HG02623 (cell line): ENCODE data around the gene FAM217B.
"Not testable (repeated sequence)": the region's sequence is repeated elsewhere in the genome, so short reads cannot be mapped to it uniquely, and the experiment has no call there.

Source experiments
- ATAC-seq: cut with Tn5 transposase; IDR thresholded peaks from one replicate; pipeline ENCODE4 v1.9.1; 2021; ENCODE audit warnings: moderate library complexity; ENCODE audit not compliant: unreplicated experiment

Gene FAM217B

GRCh38 chr20:59938221-59938620, 2.0 kb upstream of the FAM217B start:
- no peak for ATAC-seq

GRCh38 chr20:59938696-59939051, 1.5 kb upstream of the FAM217B start:
- no peak for ATAC-seq

- peak; percentile 15 for ATAC-seq
These were observed 924 bp upstream of the FAM217B start for GRCh38 chr20:59939052-59939878.

- peak; percentile 23 for ATAC-seq
These were observed 385 bp upstream of the FAM217B start for GRCh38 chr20:59939879-59940128.

GRCh38 chr20:59940956-59941294, 736 bp downstream of the FAM217B start:
- ATAC-seq, result no peak

- no peak for ATAC-seq
These were observed 2.1 kb downstream of the FAM217B start for GRCh38 chr20:59942245-59942644.

- ATAC-seq, result no peak
These were observed 4.5 kb downstream of the FAM217B start for GRCh38 chr20:59944726-59945125.

- ATAC-seq, result no peak
These were observed 5.0 kb downstream of the FAM217B start for GRCh38 chr20:59945175-59945574.

GRCh38 chr20:59945731-59946130, 5.5 kb downstream of the FAM217B start:
- ATAC-seq, result no peak

- no peak for ATAC-seq
These were observed 7.2 kb downstream of the FAM217B start for GRCh38 chr20:59947376-59947775.

- no peak for ATAC-seq
These were observed 8.0 kb downstream of the FAM217B start for GRCh38 chr20:59948212-59948611.

- ATAC-seq, result no peak
These were observed 8.9 kb downstream of the FAM217B start for GRCh38 chr20:59948828-59949720.

GRCh38 chr20:59949911-59950310, 9.7 kb downstream of the FAM217B start:
- no peak for ATAC-seq

- no peak for ATAC-seq
These were observed 14.5 kb downstream of the FAM217B start for GRCh38 chr20:59954718-59955117.

- ATAC-seq, result no peak
These were observed 15.1 kb downstream of the FAM217B start for GRCh38 chr20:59955131-59955796.

GRCh38 chr20:59957568-59957967, 17.4 kb downstream of the FAM217B start:
- ATAC-seq, result not testable (repeated sequence)

GRCh38 chr20:59958123-59958522, 17.9 kb downstream of the FAM217B start, which contains the start of gene CDH26:
Gene CDH26, plus strand, starts transcription at chr20:59958423. Its CDS starts 304 bp downstream, at chr20:59958727.
- no peak for ATAC-seq

- no peak for ATAC-seq
These were observed 18.4 kb downstream of the FAM217B start for GRCh38 chr20:59958626-59959025.

- ATAC-seq, result no peak
These were observed 21.2 kb downstream of the FAM217B start for GRCh38 chr20:59961423-59961822.

GRCh38 chr20:59962155-59962554, 22.0 kb downstream of the FAM217B start:
- no peak for ATAC-seq

- ATAC-seq, result no peak
These were observed 26.2 kb downstream of the FAM217B start for GRCh38 chr20:59966428-59966827.

GRCh38 chr20:59971428-59971827, 31.2 kb downstream of the FAM217B start:
- no peak for ATAC-seq
